CD4-positive, alpha-beta T cell treated with Interferon gamma for 1 hour (primary cell): ENCODE measurements around the gene TMEM45A.
"Not testable (repeated sequence)": the region's sequence is repeated elsewhere in the genome, so short reads cannot be mapped to it uniquely, and the experiment has no call there.

ENCODE experiments used
- DNase-seq: peaks from one replicate; pipeline ENCODE4 v3.0.0-alpha.2; 2020

Gene TMEM45A

GRCh38 chr3:100578646-100579045, 86.2 kb downstream of the TMEM45A start:
- no peak for DNase-seq

GRCh38 chr3:100580147-100580546, 87.7 kb downstream of the TMEM45A start:
- no peak for DNase-seq

- DNase-seq = no peak
Measured at GRCh38 chr3:100581650-100582049, 89.2 kb downstream of the TMEM45A start.

GRCh38 chr3:100582157-100582556, 89.7 kb downstream of the TMEM45A start:
- not testable (repeated sequence) for DNase-seq

GRCh38 chr3:100584101-100584660, 91.8 kb downstream of the TMEM45A start:
- DNase-seq = no peak

- no peak for DNase-seq
Measured at GRCh38 chr3:100586832-100587231, 94.4 kb downstream of the TMEM45A start.

- no peak for DNase-seq
Measured at GRCh38 chr3:100588251-100588650, 95.8 kb downstream of the TMEM45A start.

- DNase-seq = peak; percentile 23
Measured at GRCh38 chr3:100590114-100590839, 97.9 kb downstream of the TMEM45A start.

- no peak for DNase-seq
Measured at GRCh38 chr3:100590840-100591147, 98.4 kb downstream of the TMEM45A start.

- no peak for DNase-seq
Measured at GRCh38 chr3:100591411-100591810, 99.0 kb downstream of the TMEM45A start.

GRCh38 chr3:100600181-100601042, 108.0 kb downstream of the TMEM45A start:
- no peak for DNase-seq

GRCh38 chr3:100602506-100603444, 110.4 kb downstream of the TMEM45A start:
- no peak for DNase-seq

GRCh38 chr3:100603469-100603868, 111.0 kb downstream of the TMEM45A start:
- no peak for DNase-seq

GRCh38 chr3:100605358-100605757, 112.9 kb downstream of the TMEM45A start:
- DNase-seq = no peak

- DNase-seq = no peak
Measured at GRCh38 chr3:100606894-100607512, 114.6 kb downstream of the TMEM45A start.

GRCh38 chr3:100609305-100609704, 116.9 kb downstream of the TMEM45A start, which contains the start of gene ADGRG7:
ADGRG7 (plus strand) TSS chr3:100609601; CDS start chr3:100609857, 256 bp downstream.
- no peak for DNase-seq

- no peak for DNase-seq
Measured at GRCh38 chr3:100609963-100610362, 117.5 kb downstream of the TMEM45A start.

GRCh38 chr3:100611221-100611620, 118.8 kb downstream of the TMEM45A start:
- no peak for DNase-seq

GRCh38 chr3:100613721-100614390, 121.4 kb downstream of the TMEM45A start:
- DNase-seq = no peak

- DNase-seq = no peak
Measured at GRCh38 chr3:100614941-100615340, 122.5 kb downstream of the TMEM45A start.

GRCh38 chr3:100615684-100616083, 123.3 kb downstream of the TMEM45A start:
- DNase-seq = no peak

GRCh38 chr3:100621251-100621650, 128.8 kb downstream of the TMEM45A start:
- no peak for DNase-seq
